GM12875 (cell line): ENCODE data around the gene RHBDD3.

Experiments used
- H3K4me3 ChIP-seq: one replicate; pipeline ENCODE4 v1.5.1; 2011; ENCODE audit warnings: low read depth, low read length, control low read depth
- TF ChIP-seq, protein P1 (sequence below): IDR thresholded peaks from 2 replicates; pipeline ENCODE4 v1.5.1; 2011; ENCODE audit warnings: low read depth, mild to moderate bottlenecking, control low read depth, inconsistent platforms, low read length, moderate library complexity, borderline replicate concordance; ENCODE audit not compliant: insufficient read depth

RHBDD3 gene

GRCh38 chr22:29313126-29313575, 45.4 kb upstream of the RHBDD3 start:
- H3K4me3 ChIP-seq, result no peak overlapping the region
- TF ChIP-seq, protein P1, sequence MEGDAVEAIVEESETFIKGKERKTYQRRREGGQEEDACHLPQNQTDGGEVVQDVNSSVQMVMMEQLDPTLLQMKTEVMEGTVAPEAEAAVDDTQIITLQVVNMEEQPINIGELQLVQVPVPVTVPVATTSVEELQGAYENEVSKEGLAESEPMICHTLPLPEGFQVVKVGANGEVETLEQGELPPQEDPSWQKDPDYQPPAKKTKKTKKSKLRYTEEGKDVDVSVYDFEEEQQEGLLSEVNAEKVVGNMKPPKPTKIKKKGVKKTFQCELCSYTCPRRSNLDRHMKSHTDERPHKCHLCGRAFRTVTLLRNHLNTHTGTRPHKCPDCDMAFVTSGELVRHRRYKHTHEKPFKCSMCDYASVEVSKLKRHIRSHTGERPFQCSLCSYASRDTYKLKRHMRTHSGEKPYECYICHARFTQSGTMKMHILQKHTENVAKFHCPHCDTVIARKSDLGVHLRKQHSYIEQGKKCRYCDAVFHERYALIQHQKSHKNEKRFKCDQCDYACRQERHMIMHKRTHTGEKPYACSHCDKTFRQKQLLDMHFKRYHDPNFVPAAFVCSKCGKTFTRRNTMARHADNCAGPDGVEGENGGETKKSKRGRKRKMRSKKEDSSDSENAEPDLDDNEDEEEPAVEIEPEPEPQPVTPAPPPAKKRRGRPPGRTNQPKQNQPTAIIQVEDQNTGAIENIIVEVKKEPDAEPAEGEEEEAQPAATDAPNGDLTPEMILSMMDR, result peak; percentile 51; the same call in 1 of the 2 replicates

DNA sequence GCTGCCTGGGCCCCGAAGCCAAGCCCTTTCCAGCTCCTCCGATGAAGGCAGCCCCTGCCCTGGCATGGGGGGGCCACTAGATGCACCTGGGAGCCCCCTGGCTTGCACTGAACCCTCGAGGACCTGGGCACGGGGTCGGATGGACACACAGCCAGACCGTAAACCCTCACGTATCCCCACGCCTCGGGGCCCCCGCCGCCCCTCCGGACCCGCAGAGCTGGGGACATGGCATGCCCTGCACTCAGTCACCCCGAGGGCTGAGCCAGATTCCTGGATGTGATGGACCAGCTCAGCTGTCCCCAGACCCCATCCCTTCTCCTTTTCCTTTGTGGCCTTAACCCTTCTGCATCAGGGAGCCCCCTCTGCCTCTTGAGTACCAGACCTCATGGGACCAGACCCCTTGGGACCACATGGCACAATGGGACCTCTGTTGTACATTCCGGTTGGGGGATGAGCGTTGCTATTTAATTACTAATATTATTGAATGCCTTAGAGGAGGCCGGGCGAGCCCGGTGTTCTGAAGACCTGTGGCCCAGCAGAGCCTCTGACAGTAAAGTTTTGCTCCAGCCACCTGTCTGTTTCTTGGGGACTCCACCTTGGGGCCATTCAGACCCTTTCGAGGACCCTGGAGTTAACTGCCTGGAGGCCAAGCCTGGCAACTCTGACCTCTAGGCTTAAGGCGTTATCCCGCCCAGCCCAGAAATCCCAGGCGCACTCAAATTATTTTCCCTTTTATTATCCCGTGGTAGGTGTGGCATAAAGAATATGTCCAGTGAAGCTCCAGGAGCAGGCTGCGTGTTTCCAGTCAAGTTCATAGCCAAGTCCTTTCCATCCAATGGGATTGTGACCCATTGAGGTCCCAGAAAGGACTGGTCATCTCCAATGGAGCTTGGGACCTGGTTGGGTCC, 44.7 kb upstream of the RHBDD3 start:
- TF ChIP-seq, protein P1, result no peak
- no peak overlapping the region for H3K4me3 ChIP-seq

- TF ChIP-seq, protein P1, result no peak
- no peak overlapping the region for H3K4me3 ChIP-seq
These were observed 43.9 kb upstream of the RHBDD3 start for GRCh38 chr22:29311464-29312217.

- H3K4me3 ChIP-seq, result no peak overlapping the region
- TF ChIP-seq, protein P1, result no peak
These were observed 43.1 kb upstream of the RHBDD3 start for GRCh38 chr22:29310863-29311339.

DNA sequence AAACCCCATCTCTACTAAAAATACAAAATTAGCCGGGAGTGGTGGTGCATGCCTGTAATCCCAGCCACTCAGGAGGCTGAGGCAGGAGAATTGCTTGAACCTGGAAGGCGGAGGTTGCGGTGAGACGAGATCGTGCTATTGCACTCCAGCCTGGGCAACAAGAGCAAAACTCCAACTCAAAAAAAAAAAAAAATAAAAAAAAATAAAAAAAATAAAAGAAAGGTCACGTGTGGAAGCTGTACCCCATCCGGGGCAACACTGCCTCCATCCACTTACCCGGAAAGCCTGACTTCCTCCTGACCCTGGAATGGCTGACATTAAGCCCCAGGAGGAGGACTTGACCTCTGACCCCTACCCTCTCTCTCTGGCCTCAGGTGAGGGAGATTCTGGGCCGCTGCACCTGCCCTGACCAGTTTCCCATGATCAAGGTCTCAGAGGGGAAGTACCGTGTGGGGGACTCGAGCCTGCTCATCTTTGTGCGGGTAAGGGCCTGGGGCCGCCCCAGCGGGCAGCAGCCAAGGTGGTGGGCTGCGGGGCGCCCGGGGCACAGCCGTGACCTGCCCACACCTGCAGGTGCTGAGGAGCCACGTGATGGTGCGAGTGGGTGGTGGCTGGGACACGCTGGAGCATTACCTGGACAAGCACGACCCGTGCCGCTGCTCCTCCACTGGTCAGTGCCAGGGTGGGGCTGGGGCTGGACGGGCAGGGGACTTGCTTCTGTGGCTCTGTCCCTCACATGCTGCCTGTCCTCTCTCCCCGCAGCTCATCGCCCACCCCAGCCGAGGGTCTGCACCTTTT, 42.5 kb upstream of the RHBDD3 start:
- H3K4me3 ChIP-seq, result no peak overlapping the region
- TF ChIP-seq, protein P1, result no peak

GRCh38 chr22:29309332-29310064, 41.7 kb upstream of the RHBDD3 start:
- TF ChIP-seq, protein P1, result no peak
- H3K4me3 ChIP-seq, result no peak overlapping the region
